Endothelial cell of umbilical vein (primary cell): ENCODE measurements around the gene PCDHA9. TPM values are rescaled to one million over a fixed set of nuclear protein-coding genes. Genes with fewer than 3 reads are reported as not detected.

ENCODE experiments used
- BruUV-seq: library from RNA; stranded (reverse); fragments of 400-500 nt; replicated peaks from 2 replicates; lab custom pipeline; 2021; lab: Mats Ljungman, UMichigan
- CTCF ChIA-PET: fragments of 300-600, 350-600 bp; sonication (Branson Sonifier 250); formaldehyde crosslinking; loops from one replicate; lab custom pipeline; 2021; ENCODE audit warnings: antibody characterized with exemption, inconsistent platforms; lab: Charles Lee
- POLR2A ChIA-PET: fragments of 300-600, 350-600 bp; sonication (Branson Sonifier 250); formaldehyde crosslinking; loops from one replicate; lab custom pipeline; 2021; ENCODE audit warnings: antibody characterized with exemption, inconsistent platforms; lab: Charles Lee
- DNase-seq: peaks from one replicate; pipeline ENCODE4 v3.0.0-alpha.2; 2011; ENCODE audit warnings: low read depth, low spot score
- FAIRE-seq: peaks from 2 replicates; lab custom pipeline; 2011; peaks lifted over from hg19 to GRCh38; lab: Jason Lieb, UNC
- H2AFZ ChIP-seq: 2 replicates; pipeline ENCODE4 v1.6.0; 2012; ENCODE audit warnings: low read depth, low read length, control low read depth, inconsistent platforms
- H3K27ac ChIP-seq: 2 replicates; pipeline ENCODE4 v1.5.1; 2011; ENCODE audit warnings: low read depth, mild to moderate bottlenecking, control low read depth, low read length, moderate library complexity; ENCODE audit not compliant: insufficient read depth
- H3K27me3 ChIP-seq, 2 experiments: 2 replicates each; pipeline versions ENCODE4 v1.6.0 to v1.6.1; 2011; ENCODE audit warnings: low read length in 2 of 2, mixed read lengths in 1 of 2; ENCODE audit not compliant: control insufficient read depth in 2 of 2, insufficient read depth in 2 of 2
- H3K36me3 ChIP-seq, 2 experiments: 2 replicates in 1 of 2; 3 replicates in 1 of 2; pipeline ENCODE4 v1.5.1; 2011; ENCODE audit warnings: low read length in 2 of 2, mild to moderate bottlenecking in 1 of 2, moderate library complexity in 1 of 2; ENCODE audit not compliant: control insufficient read depth in 2 of 2, insufficient read depth in 2 of 2; ENCODE audit errors: extremely low read depth in 1 of 2
- H3K4me1 ChIP-seq: 3 replicates; pipeline ENCODE4 v1.5.1; 2011; ENCODE audit warnings: mild to moderate bottlenecking, low read length; ENCODE audit not compliant: control insufficient read depth, insufficient read depth; ENCODE audit errors: extremely low read depth
- H3K4me2 ChIP-seq: 2 replicates; pipeline ENCODE4 v1.6.1; 2011; ENCODE audit warnings: low read length, control low read depth, mixed read lengths; ENCODE audit not compliant: insufficient read depth
- H3K4me3 ChIP-seq, 3 experiments: fragments of 200-600 bp in 1 of 3; sonication (generic), shearing (Covaris generic) in 1 of 3; replicated peaks in 1 of 3; 2 replicates each; pipeline ENCODE4 v1.5.1; 2011 to 2016; ENCODE audit warnings: control low read depth in 3 of 3, low read length in 3 of 3, mild to moderate bottlenecking in 2 of 3, inconsistent platforms in 1 of 3, low read depth in 1 of 3, moderate library complexity in 1 of 3; ENCODE audit not compliant: insufficient read depth in 1 of 3
- H3K79me2 ChIP-seq: 2 replicates; pipeline ENCODE4 v1.6.0; 2012; ENCODE audit warnings: low read length, inconsistent platforms; ENCODE audit not compliant: control insufficient read depth, insufficient read depth
- H3K9ac ChIP-seq: replicated peaks from 2 replicates; pipeline ENCODE3; 2011; ENCODE audit warnings: low read length, control low read depth; ENCODE audit not compliant: insufficient read depth; ENCODE audit errors: extremely low read depth
- H3K9me1 ChIP-seq: replicated peaks from 3 replicates; pipeline ENCODE4 v1.6.0; 2011; ENCODE audit warnings: mild to moderate bottlenecking, low read length; ENCODE audit not compliant: control insufficient read depth, insufficient read depth; ENCODE audit errors: extremely low read depth
- H3K9me3 ChIP-seq: replicated peaks from 2 replicates; pipeline ENCODE4 v1.5.1; 2012; ENCODE audit warnings: low read length, inconsistent platforms; ENCODE audit not compliant: control insufficient read depth, insufficient read depth
- H4K20me1 ChIP-seq: replicated peaks from 2 replicates; pipeline ENCODE3; 2011; ENCODE audit warnings: mild to moderate bottlenecking, low read length; ENCODE audit not compliant: control insufficient read depth, insufficient read depth; ENCODE audit errors: extremely low read depth
- EZH2 ChIP-seq: IDR thresholded peaks from 2 replicates; pipeline ENCODE4 v1.6.1; 2012; ENCODE audit warnings: borderline replicate concordance, low read depth, mild to moderate bottlenecking, moderate library complexity, low read length, inconsistent platforms; ENCODE audit not compliant: severe bottlenecking
- FOS ChIP-seq: IDR thresholded peaks from 2 replicates; pipeline ENCODE4 v1.6.1; 2011; ENCODE audit warnings: mild to moderate bottlenecking, low read length, moderate library complexity, borderline replicate concordance; ENCODE audit not compliant: insufficient read depth
- GATA2 ChIP-seq: IDR thresholded peaks from 2 replicates; pipeline ENCODE4 v1.7.0; 2011; ENCODE audit warnings: low read depth, mild to moderate bottlenecking, moderate library complexity, mixed read lengths, low read length; ENCODE audit not compliant: insufficient read length, insufficient read depth
- JUN ChIP-seq: IDR thresholded peaks from 2 replicates; pipeline ENCODE4 v1.6.1; 2011; ENCODE audit warnings: borderline replicate concordance, low read depth; ENCODE audit not compliant: insufficient read length, insufficient read depth
- MYC ChIP-seq: IDR thresholded peaks from one replicate; pipeline ENCODE4 v1.6.1; 2011; ENCODE audit warnings: mild to moderate bottlenecking, low read depth, low read length
- POLR2A ChIP-seq: IDR thresholded peaks from 2 replicates; pipeline ENCODE4 v1.6.1; 2012; ENCODE audit warnings: low read depth, mild to moderate bottlenecking, control low read depth, low read length
- POLR2AphosphoS5 ChIP-seq: IDR thresholded peaks from 2 replicates; pipeline ENCODE4 v1.6.1; 2012; ENCODE audit warnings: low read depth, mild to moderate bottlenecking, control low read depth, low read length, moderate library complexity; ENCODE audit not compliant: insufficient read depth
- dilution Hi-C: fragments of 300-500 bp; cut with MboI; formaldehyde crosslinking; loops from one replicate; pipeline ENCODE4 v1.15.0; 2019; ENCODE audit warnings: low sequenced_read_pairs; ENCODE audit not compliant: extremely low pct_ligation_motif_present
- intact Hi-C: fragments of 100-400 bp; cut with micrococcal nuclease; formaldehyde crosslinking; loops from one replicate; pipeline ENCODE4 v1.10.0; 2022
- polyA plus RNA-seq, 4 experiments: library from polyadenylated mRNA; depleted of rRNA in 3 of 4; stranded (reverse) in 3 of 4; unstranded in 1 of 4; fragments of >200 nt; gene quantifications; 2 replicates each; pipeline versions ENCODE4 v1.2.1 to v1.2.3, GENCODE V29; 2011 to 2012; ENCODE audit warnings: missing spikeins in 1 of 4
- total RNA-seq: library from RNA; stranded (reverse); gene quantifications from 2 replicates; pipeline ENCODE4 v1.2.3, GENCODE V29; 2021
- TF ChIP-seq, protein P1 (sequence below), 2 donors: IDR thresholded peaks; 1 replicate in 1 of 2; 2 replicates in 1 of 2; pipeline ENCODE4 v1.5.1; 2011; ENCODE audit warnings: low read length in 2 of 2, mild to moderate bottlenecking in 2 of 2, moderate library complexity in 2 of 2, control low read depth in 1 of 2, inconsistent platforms in 1 of 2, low read depth in 1 of 2; ENCODE audit not compliant: insufficient read depth in 1 of 2; ENCODE audit errors: extremely low read depth in 1 of 2
- TF ChIP-seq, protein P2 (sequence below): IDR thresholded peaks from 2 replicates; pipeline ENCODE4 v1.6.1; 2011; ENCODE audit not compliant: insufficient read depth, insufficient read length

PCDHA9 gene
- total and polyA plus RNA-seq, 2 donors (not counting 3 experiments of a cell fraction or from before 2014, with no cell fraction given), result not detected

- BruUV-seq, result no TSS peak
- Histone ChIP-seq H3K27me3 (no peaks in the 10 kb centered on the region), H4K20me1 (no peaks in the 10 kb centered on the region), H2AFZ (no peak overlapping the region), H3K9ac (no peak overlapping the region), H3K36me3 (no peaks in the 10 kb centered on the region), H3K79me2 (no peaks in the 10 kb centered on the region), H3K4me2 (no peak overlapping the region), H3K9me3 (no peaks in the 10 kb centered on the region), H3K27ac (no peak overlapping the region), H3K4me1 (no peaks in the 10 kb centered on the region), H3K9me1 (no peaks in the 10 kb centered on the region), H3K4me3 (no peak overlapping the region)
- intact Hi-C loops (no loop called here), dilution Hi-C loops (no loop called here)
- CTCF ChIA-PET, result no interaction called here
- POLR2A ChIA-PET, result no interaction called here
- TF ChIP-seq, protein P1, sequence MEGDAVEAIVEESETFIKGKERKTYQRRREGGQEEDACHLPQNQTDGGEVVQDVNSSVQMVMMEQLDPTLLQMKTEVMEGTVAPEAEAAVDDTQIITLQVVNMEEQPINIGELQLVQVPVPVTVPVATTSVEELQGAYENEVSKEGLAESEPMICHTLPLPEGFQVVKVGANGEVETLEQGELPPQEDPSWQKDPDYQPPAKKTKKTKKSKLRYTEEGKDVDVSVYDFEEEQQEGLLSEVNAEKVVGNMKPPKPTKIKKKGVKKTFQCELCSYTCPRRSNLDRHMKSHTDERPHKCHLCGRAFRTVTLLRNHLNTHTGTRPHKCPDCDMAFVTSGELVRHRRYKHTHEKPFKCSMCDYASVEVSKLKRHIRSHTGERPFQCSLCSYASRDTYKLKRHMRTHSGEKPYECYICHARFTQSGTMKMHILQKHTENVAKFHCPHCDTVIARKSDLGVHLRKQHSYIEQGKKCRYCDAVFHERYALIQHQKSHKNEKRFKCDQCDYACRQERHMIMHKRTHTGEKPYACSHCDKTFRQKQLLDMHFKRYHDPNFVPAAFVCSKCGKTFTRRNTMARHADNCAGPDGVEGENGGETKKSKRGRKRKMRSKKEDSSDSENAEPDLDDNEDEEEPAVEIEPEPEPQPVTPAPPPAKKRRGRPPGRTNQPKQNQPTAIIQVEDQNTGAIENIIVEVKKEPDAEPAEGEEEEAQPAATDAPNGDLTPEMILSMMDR (IDR thresholded peaks at IDR 0.05; ENCODE audit: extremely low read depth in 1 of 2, insufficient read depth in 1 of 2, low read depth in 1 of 2, low read length in 2 of 2), result no peak
- TF ChIP-seq POLR2AphosphoS5 (no peak), MYC (no peak), JUN (no peak), EZH2 (no peak), FOS (no peak), GATA2 (no peak), POLR2A (no peak)
- TF ChIP-seq, protein P2, sequence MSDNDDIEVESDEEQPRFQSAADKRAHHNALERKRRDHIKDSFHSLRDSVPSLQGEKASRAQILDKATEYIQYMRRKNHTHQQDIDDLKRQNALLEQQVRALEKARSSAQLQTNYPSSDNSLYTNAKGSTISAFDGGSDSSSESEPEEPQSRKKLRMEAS, result no peak
- DNase-seq, result no peak
- FAIRE-seq, result no peak
Observed at GRCh38 chr5:140802781-140803271, 45.4 kb upstream of the PCDHA9 start.
